ENCODE data around the gene PCLAF.

DNA sequence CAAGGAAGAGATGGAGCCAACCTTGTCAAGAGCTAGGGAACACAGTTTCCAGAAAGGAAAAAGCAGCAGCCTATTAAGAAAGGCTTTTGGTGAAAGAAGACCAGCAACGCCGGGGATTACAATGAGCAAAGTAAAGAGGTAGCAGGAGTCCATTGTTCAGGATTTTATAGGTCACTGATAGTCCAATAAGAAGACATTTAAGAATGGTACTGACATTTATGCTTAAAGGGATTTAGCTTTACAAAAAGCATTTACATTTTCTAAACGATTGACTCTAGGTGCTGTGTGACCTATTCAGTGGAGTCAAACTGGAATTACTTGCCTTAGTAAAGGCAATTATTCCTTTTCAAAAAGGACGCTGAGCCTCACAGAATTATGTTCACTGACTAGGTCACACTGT lies 66.0 kb downstream of the PCLAF start:
- TF ChIP-seq, protein P1, sequence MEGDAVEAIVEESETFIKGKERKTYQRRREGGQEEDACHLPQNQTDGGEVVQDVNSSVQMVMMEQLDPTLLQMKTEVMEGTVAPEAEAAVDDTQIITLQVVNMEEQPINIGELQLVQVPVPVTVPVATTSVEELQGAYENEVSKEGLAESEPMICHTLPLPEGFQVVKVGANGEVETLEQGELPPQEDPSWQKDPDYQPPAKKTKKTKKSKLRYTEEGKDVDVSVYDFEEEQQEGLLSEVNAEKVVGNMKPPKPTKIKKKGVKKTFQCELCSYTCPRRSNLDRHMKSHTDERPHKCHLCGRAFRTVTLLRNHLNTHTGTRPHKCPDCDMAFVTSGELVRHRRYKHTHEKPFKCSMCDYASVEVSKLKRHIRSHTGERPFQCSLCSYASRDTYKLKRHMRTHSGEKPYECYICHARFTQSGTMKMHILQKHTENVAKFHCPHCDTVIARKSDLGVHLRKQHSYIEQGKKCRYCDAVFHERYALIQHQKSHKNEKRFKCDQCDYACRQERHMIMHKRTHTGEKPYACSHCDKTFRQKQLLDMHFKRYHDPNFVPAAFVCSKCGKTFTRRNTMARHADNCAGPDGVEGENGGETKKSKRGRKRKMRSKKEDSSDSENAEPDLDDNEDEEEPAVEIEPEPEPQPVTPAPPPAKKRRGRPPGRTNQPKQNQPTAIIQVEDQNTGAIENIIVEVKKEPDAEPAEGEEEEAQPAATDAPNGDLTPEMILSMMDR (IDR thresholded peaks at IDR 0.05; ENCODE audit: low read length): no peak
- TF ChIP-seq EZH2 (IDR thresholded peaks at IDR 0.05; ENCODE audit: borderline replicate concordance, low read length): no peak

Data from OCI-LY1 (cell line).